GM23338 (cell line): ENCODE data around the gene MRNIP. TPM values are rescaled to one million over a fixed set of nuclear protein-coding genes. Genes with fewer than 3 reads are reported as not detected.

Experiments used
- JUNB ChIP-seq: IDR thresholded peaks from one replicate; pipeline ENCODE4 v1.6.1; 2016; ENCODE audit warnings: antibody characterized with exemption; ENCODE audit not compliant: unreplicated experiment
- POLR2AphosphoS5 ChIP-seq: IDR thresholded peaks from 2 replicates; pipeline ENCODE4 v1.6.1; 2016; ENCODE audit warnings: antibody characterized with exemption, low read depth
- STAT1 ChIP-seq: IDR thresholded peaks from one replicate; pipeline ENCODE4 v1.6.1; 2016; ENCODE audit warnings: antibody characterized with exemption; ENCODE audit not compliant: unreplicated experiment
- ZNF114 ChIP-seq: fragments of 250-450 bp; sonication (Bioruptor Pico); IDR thresholded peaks from 2 replicates; pipeline ENCODE4 v1.5.0; 2020; ENCODE audit warnings: mild to moderate bottlenecking, moderate library complexity
- ZNF331 ChIP-seq: fragments of 250-450 bp; sonication (Bioruptor Pico); IDR thresholded peaks from 2 replicates; pipeline ENCODE4 v1.5.0; 2020; ENCODE audit warnings: low read depth, mild to moderate bottlenecking, moderate library complexity
- polyA plus RNA-seq: library from polyadenylated mRNA; unstranded; fragments of >200 nt; fragmentation: Nextera tagmentation; extraction: Ambion mirVana; gene quantifications from 2 replicates; pipeline ENCODE4 v1.2.1, GENCODE V29; 2016
- total RNA-seq: library from RNA; depleted of rRNA; stranded (reverse); fragments of >200 nt; shearing (Covaris generic); gene quantifications from 2 replicates; pipeline ENCODE4 v1.2.3, GENCODE V29; 2014
- TF ChIP-seq, protein P1 (sequence below): fragments of 250-450 bp; sonication (Bioruptor Pico); IDR thresholded peaks from 2 replicates; pipeline ENCODE4 v1.5.0; 2020; ENCODE audit warnings: mild to moderate bottlenecking, moderate library complexity
- TF ChIP-seq, protein P2 (sequence below): IDR thresholded peaks from 2 replicates; pipeline ENCODE4 v1.6.1; 2016; ENCODE audit warnings: antibody characterized with exemption

The MRNIP gene
- total and polyA plus RNA-seq, 2 experiments from 2014 or later: 18.2 to 34.4 TPM

DNA sequence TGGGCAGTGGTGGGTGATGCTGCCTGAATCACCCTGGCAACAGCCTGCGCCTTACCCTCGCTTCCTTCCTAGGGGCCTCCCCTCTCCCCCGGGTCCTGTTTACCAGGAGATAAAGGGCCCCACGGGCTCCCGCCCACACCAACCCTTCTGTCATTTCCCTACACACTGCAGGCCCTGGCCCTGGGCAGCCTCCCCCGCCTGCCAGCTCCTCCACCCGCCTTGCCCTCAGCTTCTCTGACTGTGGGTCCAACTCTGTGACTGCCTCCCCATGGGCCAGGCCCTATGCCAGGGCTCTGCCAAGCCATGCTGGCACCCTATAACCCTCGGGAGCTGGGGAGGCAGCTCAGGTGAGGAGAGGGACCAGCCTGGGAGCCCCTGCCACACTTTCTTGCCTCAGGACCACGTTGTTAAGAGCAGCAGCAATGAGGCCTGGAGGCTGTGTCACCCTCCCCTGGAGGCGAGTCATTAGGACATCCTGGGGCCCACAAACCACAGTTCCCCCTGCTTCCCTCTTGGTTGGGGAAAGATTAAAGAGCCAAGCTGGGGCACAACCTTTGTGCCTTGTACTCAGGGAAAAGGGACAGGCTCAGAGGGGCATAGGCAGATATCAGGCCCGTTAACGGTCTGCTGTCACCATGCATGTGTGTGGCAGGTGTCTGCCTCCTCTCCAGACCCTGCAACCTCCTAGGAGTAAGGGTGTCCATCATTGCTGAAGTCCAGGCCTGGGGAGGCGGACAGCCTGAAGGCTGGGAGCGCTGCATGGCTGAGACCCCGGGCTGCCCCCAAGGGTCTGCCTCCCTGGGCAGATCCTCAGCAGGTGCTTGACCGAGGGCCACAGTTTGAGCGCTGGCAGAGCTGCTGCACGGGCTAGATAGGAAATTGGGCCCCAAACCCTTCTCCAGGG lies 54.7 kb downstream of the MRNIP start (continued):
- TF ChIP-seq, protein P1, sequence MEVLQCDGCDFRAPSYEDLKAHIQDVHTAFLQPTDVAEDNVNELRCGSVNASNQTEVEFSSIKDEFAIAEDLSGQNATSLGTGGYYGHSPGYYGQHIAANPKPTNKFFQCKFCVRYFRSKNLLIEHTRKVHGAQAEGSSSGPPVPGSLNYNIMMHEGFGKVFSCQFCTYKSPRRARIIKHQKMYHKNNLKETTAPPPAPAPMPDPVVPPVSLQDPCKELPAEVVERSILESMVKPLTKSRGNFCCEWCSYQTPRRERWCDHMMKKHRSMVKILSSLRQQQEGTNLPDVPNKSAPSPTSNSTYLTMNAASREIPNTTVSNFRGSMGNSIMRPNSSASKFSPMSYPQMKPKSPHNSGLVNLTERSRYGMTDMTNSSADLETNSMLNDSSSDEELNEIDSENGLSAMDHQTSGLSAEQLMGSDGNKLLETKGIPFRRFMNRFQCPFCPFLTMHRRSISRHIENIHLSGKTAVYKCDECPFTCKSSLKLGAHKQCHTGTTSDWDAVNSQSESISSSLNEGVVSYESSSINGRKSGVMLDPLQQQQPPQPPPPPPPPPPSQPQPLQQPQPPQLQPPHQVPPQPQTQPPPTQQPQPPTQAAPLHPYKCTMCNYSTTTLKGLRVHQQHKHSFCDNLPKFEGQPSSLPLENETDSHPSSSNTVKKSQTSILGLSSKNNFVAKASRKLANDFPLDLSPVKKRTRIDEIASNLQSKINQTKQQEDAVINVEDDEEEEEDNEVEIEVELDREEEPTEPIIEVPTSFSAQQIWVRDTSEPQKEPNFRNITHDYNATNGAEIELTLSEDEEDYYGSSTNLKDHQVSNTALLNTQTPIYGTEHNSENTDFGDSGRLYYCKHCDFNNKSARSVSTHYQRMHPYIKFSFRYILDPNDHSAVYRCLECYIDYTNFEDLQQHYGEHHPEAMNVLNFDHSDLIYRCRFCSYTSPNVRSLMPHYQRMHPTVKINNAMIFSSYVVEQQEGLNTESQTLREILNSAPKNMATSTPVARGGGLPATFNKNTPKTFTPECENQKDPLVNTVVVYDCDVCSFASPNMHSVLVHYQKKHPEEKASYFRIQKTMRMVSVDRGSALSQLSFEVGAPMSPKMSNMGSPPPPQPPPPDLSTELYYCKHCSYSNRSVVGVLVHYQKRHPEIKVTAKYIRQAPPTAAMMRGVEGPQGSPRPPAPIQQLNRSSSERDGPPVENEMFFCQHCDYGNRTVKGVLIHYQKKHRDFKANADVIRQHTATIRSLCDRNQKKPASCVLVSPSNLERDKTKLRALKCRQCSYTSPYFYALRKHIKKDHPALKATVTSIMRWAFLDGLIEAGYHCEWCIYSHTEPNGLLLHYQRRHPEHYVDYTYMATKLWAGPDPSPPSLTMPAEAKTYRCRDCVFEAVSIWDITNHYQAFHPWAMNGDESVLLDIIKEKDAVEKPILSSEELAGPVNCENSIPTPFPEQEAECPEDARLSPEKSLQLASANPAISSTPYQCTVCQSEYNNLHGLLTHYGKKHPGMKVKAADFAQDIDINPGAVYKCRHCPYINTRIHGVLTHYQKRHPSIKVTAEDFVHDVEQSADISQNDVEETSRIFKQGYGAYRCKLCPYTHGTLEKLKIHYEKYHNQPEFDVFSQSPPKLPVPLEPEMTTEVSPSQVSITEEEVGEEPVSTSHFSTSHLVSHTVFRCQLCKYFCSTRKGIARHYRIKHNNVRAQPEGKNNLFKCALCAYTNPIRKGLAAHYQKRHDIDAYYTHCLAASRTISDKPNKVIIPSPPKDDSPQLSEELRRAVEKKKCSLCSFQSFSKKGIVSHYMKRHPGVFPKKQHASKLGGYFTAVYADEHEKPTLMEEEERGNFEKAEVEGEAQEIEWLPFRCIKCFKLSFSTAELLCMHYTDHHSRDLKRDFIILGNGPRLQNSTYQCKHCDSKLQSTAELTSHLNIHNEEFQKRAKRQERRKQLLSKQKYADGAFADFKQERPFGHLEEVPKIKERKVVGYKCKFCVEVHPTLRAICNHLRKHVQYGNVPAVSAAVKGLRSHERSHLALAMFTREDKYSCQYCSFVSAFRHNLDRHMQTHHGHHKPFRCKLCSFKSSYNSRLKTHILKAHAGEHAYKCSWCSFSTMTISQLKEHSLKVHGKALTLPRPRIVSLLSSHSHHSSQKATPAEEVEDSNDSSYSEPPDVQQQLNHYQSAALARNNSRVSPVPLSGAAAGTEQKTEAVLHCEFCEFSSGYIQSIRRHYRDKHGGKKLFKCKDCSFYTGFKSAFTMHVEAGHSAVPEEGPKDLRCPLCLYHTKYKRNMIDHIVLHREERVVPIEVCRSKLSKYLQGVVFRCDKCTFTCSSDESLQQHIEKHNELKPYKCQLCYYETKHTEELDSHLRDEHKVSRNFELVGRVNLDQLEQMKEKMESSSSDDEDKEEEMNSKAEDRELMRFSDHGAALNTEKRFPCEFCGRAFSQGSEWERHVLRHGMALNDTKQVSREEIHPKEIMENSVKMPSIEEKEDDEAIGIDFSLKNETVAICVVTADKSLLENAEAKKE: no peak
- TF ChIP-seq ZNF114: no peak
- no peak for TF ChIP-seq POLR2AphosphoS5
- TF ChIP-seq STAT1: no peak
- TF ChIP-seq, protein P2, sequence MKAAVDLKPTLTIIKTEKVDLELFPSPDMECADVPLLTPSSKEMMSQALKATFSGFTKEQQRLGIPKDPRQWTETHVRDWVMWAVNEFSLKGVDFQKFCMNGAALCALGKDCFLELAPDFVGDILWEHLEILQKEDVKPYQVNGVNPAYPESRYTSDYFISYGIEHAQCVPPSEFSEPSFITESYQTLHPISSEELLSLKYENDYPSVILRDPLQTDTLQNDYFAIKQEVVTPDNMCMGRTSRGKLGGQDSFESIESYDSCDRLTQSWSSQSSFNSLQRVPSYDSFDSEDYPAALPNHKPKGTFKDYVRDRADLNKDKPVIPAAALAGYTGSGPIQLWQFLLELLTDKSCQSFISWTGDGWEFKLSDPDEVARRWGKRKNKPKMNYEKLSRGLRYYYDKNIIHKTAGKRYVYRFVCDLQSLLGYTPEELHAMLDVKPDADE: no peak
- TF ChIP-seq ZNF331 (CRISPR knock-in tag): no peak
- TF ChIP-seq JUNB: no peak
